GM21737 (cell line): ENCODE results near the gene HLA-DPB1.
A peak's percentile ranks its signal among the peaks of the same experiment; 100 is the strongest.
"Not testable (repeated sequence)": the region's sequence is repeated elsewhere in the genome, so short reads cannot be mapped to it uniquely, and the experiment has no call there.

Source experiments
- ATAC-seq: cut with Tn5 transposase; IDR thresholded peaks from one replicate; pipeline ENCODE4 v1.9.1; 2021; ENCODE audit warnings: mild to moderate bottlenecking, moderate library complexity; ENCODE audit not compliant: unreplicated experiment

The HLA-DPB1 gene

GRCh38 chr6:33101121-33101737, 25.4 kb downstream of the HLA-DPB1 start:
- not testable (repeated sequence) for ATAC-seq

GRCh38 chr6:33103776-33104175, 28.0 kb downstream of the HLA-DPB1 start:
- ATAC-seq = no peak

- no peak for ATAC-seq
Observed at GRCh38 chr6:33104887-33105286, 29.1 kb downstream of the HLA-DPB1 start.

GRCh38 chr6:33105386-33105785, 29.6 kb downstream of the HLA-DPB1 start:
- ATAC-seq = no peak

GRCh38 chr6:33105916-33106871, 30.4 kb downstream of the HLA-DPB1 start:
- ATAC-seq = no peak

GRCh38 chr6:33107641-33108040, 31.9 kb downstream of the HLA-DPB1 start:
- no peak for ATAC-seq

- ATAC-seq = no peak
Observed at GRCh38 chr6:33108307-33108706, 32.5 kb downstream of the HLA-DPB1 start.

- peak; percentile 83 for ATAC-seq
Observed at GRCh38 chr6:33112148-33112547, 36.4 kb downstream of the HLA-DPB1 start.

- ATAC-seq = no peak
Observed at GRCh38 chr6:33113755-33114154, 38.0 kb downstream of the HLA-DPB1 start.

- no peak for ATAC-seq
Observed at GRCh38 chr6:33114406-33114805, 38.6 kb downstream of the HLA-DPB1 start.

- no peak for ATAC-seq
Observed at GRCh38 chr6:33116417-33116816, 40.6 kb downstream of the HLA-DPB1 start.

- ATAC-seq = no peak
Observed at GRCh38 chr6:33116841-33117711, 41.3 kb downstream of the HLA-DPB1 start.

GRCh38 chr6:33117811-33118277, 42.1 kb downstream of the HLA-DPB1 start:
- no peak for ATAC-seq

GRCh38 chr6:33118525-33119123, 42.8 kb downstream of the HLA-DPB1 start:
- no peak for ATAC-seq

- ATAC-seq = no peak
Observed at GRCh38 chr6:33120001-33120400, 44.2 kb downstream of the HLA-DPB1 start.

- ATAC-seq = no peak
Observed at GRCh38 chr6:33123181-33123580, 47.4 kb downstream of the HLA-DPB1 start.

GRCh38 chr6:33123732-33124524, 48.1 kb downstream of the HLA-DPB1 start:
- no peak for ATAC-seq

- ATAC-seq = no peak
Observed at GRCh38 chr6:33124525-33124901, 48.7 kb downstream of the HLA-DPB1 start.

GRCh38 chr6:33124947-33125346, 49.2 kb downstream of the HLA-DPB1 start:
- no peak for ATAC-seq
